Measurements from ENCODE around the gene CEP295NL. TPM values are rescaled to one million over a fixed set of nuclear protein-coding genes. Genes with fewer than 3 reads are reported as not detected.

The CEP295NL gene
- total RNA-seq, 1 experiment from 2014 or later: 1.9 TPM

DNA sequence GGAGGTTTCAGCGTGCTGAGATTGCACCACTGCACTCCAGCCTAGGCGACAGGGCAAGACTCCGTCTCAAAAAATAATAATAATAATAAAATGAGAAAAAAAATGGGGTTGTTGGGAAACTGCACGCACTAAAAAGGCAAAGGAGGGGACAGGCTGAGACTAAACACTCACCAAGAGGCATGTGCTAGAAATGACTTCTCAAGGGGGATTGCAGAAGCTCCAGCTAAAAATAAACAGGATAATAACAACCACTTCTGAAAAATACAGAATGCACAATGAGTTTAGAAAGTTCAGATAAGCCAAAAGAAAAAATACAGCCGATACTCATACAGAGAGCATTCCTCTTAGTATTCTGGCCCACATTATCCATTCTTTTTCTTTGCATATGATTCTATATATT, 37.3 kb upstream of the CEP295NL start:
- DNase-seq (ENCODE audit: low read depth, low spot score) (no peak), ATAC-seq (no peak)
- no peak overlapping the region for H3K4me3 ChIP-seq (replicated peaks in 1 of 2; ENCODE audit: low read depth in 1 of 2, low read length in 2 of 2)
- no peak overlapping the region for H2AFZ ChIP-seq (ENCODE audit: low read depth, low read length, poor library complexity, severe bottlenecking)
- H3K9me3 ChIP-seq (ENCODE audit: control insufficient read depth in 1 of 2, insufficient read depth in 1 of 2, low read depth in 1 of 2, low read length in 2 of 2): no peaks in the 10 kb centered on the region
- no peaks in the 10 kb centered on the region for H3K27me3 ChIP-seq (ENCODE audit: insufficient read depth, low read length)
- ChIA-PET RAD21 (ENCODE audit: low non-redundant PET in 1 of 2, low total read pairs in 2 of 2, uncharacterized antibody in 2 of 2, unreplicated experiment in 2 of 2) (no interaction called here), POLR2A (interaction anchor here (1.0 to 1.1 kb wide), 2 partner anchors 9 to 39 kb away, joined by 3 read pairs; partner anchors contain the start of gene LGALS3BP), CTCF (no interaction called here)
- no peaks in the 10 kb centered on the region for H3K9me2 ChIP-seq (ENCODE audit: insufficient read depth)
- peaks cover 3 to 30% of the 10 kb centered on the region in 2 experiments; a peak in 3 of 4 replicates for H3K4me1 ChIP-seq (ENCODE audit: control insufficient read depth in 1 of 2, insufficient read depth in 2 of 2, low read length in 2 of 2)
- no TSS peak for BruUV-seq (replicated peaks)
- H3K9ac ChIP-seq (ENCODE audit: low read length): no peak overlapping the region
- no peak overlapping the region for H3K27ac ChIP-seq (ENCODE audit: low read depth, low read length)
- no peaks in the 10 kb centered on the region for H3K79me2 ChIP-seq (ENCODE audit: insufficient read depth, low read length)
- intact Hi-C loops (cut with micrococcal nuclease): no loop called here
- H3K4me2 ChIP-seq (ENCODE audit: low read length): no peak overlapping the region
- TF ChIP-seq EGR1 (IDR thresholded peaks at IDR 0.05; ENCODE audit: low read depth) (no peak), CBX3 (IDR thresholded peaks at IDR 0.05; ENCODE audit: low read depth) (no peak), SRF (IDR thresholded peaks at IDR 0.05; ENCODE audit: low read depth) (no peak), RAD21 (IDR thresholded peaks at IDR 0.05; ENCODE audit: low read depth) (no peak), JUND (IDR thresholded peaks at IDR 0.05) (no peak), EZH2phosphoT487 (IDR thresholded peaks at IDR 0.05; ENCODE audit: borderline replicate concordance) (no peak), ELF1 (IDR thresholded peaks at IDR 0.05; ENCODE audit: borderline replicate concordance, low read depth) (no peak), SIN3A (IDR thresholded peaks at IDR 0.05; ENCODE audit: low read depth) (no peak), ZFX (IDR thresholded peaks at IDR 0.05) (no peak), FOSL1 (IDR thresholded peaks at IDR 0.05; ENCODE audit: low read depth) (no peak), SP1 (IDR thresholded peaks at IDR 0.05; ENCODE audit: low read depth) (no peak), POLR2AphosphoS5 (IDR thresholded peaks at IDR 0.05; ENCODE audit: low read depth, low read length) (no peak), YY1 (IDR thresholded peaks at IDR 0.05; ENCODE audit: extremely low read depth, insufficient replicate concordance, low read depth, low read length) (no peak)
- TF ChIP-seq, protein P1, sequence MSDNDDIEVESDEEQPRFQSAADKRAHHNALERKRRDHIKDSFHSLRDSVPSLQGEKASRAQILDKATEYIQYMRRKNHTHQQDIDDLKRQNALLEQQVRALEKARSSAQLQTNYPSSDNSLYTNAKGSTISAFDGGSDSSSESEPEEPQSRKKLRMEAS (IDR thresholded peaks at IDR 0.05): no peak
- TF ChIP-seq, protein P2, sequence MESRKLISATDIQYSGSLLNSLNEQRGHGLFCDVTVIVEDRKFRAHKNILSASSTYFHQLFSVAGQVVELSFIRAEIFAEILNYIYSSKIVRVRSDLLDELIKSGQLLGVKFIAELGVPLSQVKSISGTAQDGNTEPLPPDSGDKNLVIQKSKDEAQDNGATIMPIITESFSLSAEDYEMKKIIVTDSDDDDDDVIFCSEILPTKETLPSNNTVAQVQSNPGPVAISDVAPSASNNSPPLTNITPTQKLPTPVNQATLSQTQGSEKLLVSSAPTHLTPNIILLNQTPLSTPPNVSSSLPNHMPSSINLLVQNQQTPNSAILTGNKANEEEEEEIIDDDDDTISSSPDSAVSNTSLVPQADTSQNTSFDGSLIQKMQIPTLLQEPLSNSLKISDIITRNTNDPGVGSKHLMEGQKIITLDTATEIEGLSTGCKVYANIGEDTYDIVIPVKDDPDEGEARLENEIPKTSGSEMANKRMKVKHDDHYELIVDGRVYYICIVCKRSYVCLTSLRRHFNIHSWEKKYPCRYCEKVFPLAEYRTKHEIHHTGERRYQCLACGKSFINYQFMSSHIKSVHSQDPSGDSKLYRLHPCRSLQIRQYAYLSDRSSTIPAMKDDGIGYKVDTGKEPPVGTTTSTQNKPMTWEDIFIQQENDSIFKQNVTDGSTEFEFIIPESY (IDR thresholded peaks at IDR 0.05; ENCODE audit: extremely low read depth, insufficient replicate concordance, low read length): no peak
- TF ChIP-seq, protein P3, sequence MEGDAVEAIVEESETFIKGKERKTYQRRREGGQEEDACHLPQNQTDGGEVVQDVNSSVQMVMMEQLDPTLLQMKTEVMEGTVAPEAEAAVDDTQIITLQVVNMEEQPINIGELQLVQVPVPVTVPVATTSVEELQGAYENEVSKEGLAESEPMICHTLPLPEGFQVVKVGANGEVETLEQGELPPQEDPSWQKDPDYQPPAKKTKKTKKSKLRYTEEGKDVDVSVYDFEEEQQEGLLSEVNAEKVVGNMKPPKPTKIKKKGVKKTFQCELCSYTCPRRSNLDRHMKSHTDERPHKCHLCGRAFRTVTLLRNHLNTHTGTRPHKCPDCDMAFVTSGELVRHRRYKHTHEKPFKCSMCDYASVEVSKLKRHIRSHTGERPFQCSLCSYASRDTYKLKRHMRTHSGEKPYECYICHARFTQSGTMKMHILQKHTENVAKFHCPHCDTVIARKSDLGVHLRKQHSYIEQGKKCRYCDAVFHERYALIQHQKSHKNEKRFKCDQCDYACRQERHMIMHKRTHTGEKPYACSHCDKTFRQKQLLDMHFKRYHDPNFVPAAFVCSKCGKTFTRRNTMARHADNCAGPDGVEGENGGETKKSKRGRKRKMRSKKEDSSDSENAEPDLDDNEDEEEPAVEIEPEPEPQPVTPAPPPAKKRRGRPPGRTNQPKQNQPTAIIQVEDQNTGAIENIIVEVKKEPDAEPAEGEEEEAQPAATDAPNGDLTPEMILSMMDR (IDR thresholded peaks at IDR 0.05 in 2 of 3, conservative IDR thresholded peaks at IDR 0.05 in 1 of 3; ENCODE audit: borderline replicate concordance in 1 of 3, insufficient read depth in 1 of 3, low read depth in 2 of 3, low read length in 2 of 3): no peak
- no peaks in the 10 kb centered on the region for H4K20me1 ChIP-seq (ENCODE audit: insufficient read depth)
- no peaks in the 10 kb centered on the region for H3K36me3 ChIP-seq (ENCODE audit: control insufficient read depth in 1 of 2, insufficient read depth in 2 of 2, low read length in 2 of 2)

All from HCT116 (cell line).